ENCODE measurements around the gene PHC3. TPM values are rescaled to one million over a fixed set of nuclear protein-coding genes. Genes with fewer than 3 reads are reported as not detected.

PHC3 gene
- total and polyA plus RNA-seq, 2 experiments from 2014 or later: 24.5 to 25.2 TPM

GRCh38 chr3:170159933-170160332 lies 21.6 kb downstream of the PHC3 start:
- TF ChIP-seq CTCF (IDR thresholded peaks at IDR 0.05; ENCODE audit: low read depth, low read length): no peak
- no peak overlapping the region for H3K4me3 ChIP-seq
- no peak for DNase-seq (ENCODE audit: low read depth in 1 of 2, low spot score in 1 of 2)
- H3K4me1 ChIP-seq (ENCODE audit: low read depth): peaks cover 8% of the 10 kb centered on the region
- H3K27ac ChIP-seq: no peak overlapping the region
- peaks cover 18% of the 10 kb centered on the region for H3K36me3 ChIP-seq
- H3K9me3 ChIP-seq (ENCODE audit: low read depth): no peaks in the 10 kb centered on the region
- no peaks in the 10 kb centered on the region for H3K27me3 ChIP-seq

GRCh38 chr3:170159459-170159858 lies 22.1 kb downstream of the PHC3 start:
- Histone ChIP-seq H3K27me3 (no peaks in the 10 kb centered on the region), H3K9me3 (ENCODE audit: low read depth) (no peaks in the 10 kb centered on the region), H3K27ac (no peak overlapping the region), H3K4me1 (ENCODE audit: low read depth) (peaks cover 11% of the 10 kb centered on the region), H3K36me3 (peaks cover 18% of the 10 kb centered on the region), H3K4me3 (no peak overlapping the region)
- no peak for DNase-seq (ENCODE audit: low read depth in 1 of 2, low spot score in 1 of 2)
- TF ChIP-seq CTCF (IDR thresholded peaks at IDR 0.05; ENCODE audit: low read depth, low read length): no peak

- no peak for TF ChIP-seq CTCF (IDR thresholded peaks at IDR 0.05; ENCODE audit: low read depth, low read length)
- no peak for DNase-seq (ENCODE audit: low read depth in 1 of 2, low spot score in 1 of 2)
- Histone ChIP-seq H3K4me1 (ENCODE audit: low read depth) (peaks cover 11% of the 10 kb centered on the region), H3K27ac (peak overlapping the region; percentile 74), H3K9me3 (ENCODE audit: low read depth) (no peaks in the 10 kb centered on the region), H3K27me3 (no peaks in the 10 kb centered on the region), H3K36me3 (peaks cover 15% of the 10 kb centered on the region), H3K4me3 (no peak overlapping the region)
Observed at GRCh38 chr3:170155604-170156003, 25.9 kb downstream of the PHC3 start.

GRCh38 chr3:170154569-170155143 lies 26.9 kb downstream of the PHC3 start:
- Histone ChIP-seq H3K4me3 (no peak overlapping the region), H3K27me3 (no peaks in the 10 kb centered on the region), H3K36me3 (peaks cover 9% of the 10 kb centered on the region), H3K9me3 (ENCODE audit: low read depth) (no peaks in the 10 kb centered on the region), H3K4me1 (ENCODE audit: low read depth) (peaks cover 11% of the 10 kb centered on the region), H3K27ac (peak overlapping the region; percentile 74)
- TF ChIP-seq CTCF (IDR thresholded peaks at IDR 0.05; ENCODE audit: low read depth, low read length): no peak
- DNase-seq (ENCODE audit: low read depth in 1 of 2, low spot score in 1 of 2): peak in 1 of 2 donors; percentile 22

GRCh38 chr3:170154084-170154483 lies 27.4 kb downstream of the PHC3 start:
- no peak for DNase-seq (ENCODE audit: low read depth in 1 of 2, low spot score in 1 of 2)
- no peak for TF ChIP-seq CTCF (IDR thresholded peaks at IDR 0.05; ENCODE audit: low read depth, low read length)
- Histone ChIP-seq H3K4me3 (no peak overlapping the region), H3K27me3 (no peaks in the 10 kb centered on the region), H3K36me3 (peaks cover 7% of the 10 kb centered on the region), H3K4me1 (ENCODE audit: low read depth) (peaks cover 11% of the 10 kb centered on the region), H3K27ac (peak overlapping the region; percentile 74), H3K9me3 (ENCODE audit: low read depth) (no peaks in the 10 kb centered on the region)

Measured in cardiac muscle cell (in vitro differentiated cells and primary cell).